GM21737 (cell line): ENCODE results near the gene THUMPD3.

ENCODE experiments used
- ATAC-seq: cut with Tn5 transposase; IDR thresholded peaks from one replicate; pipeline ENCODE4 v1.9.1; 2021; ENCODE audit warnings: mild to moderate bottlenecking, moderate library complexity; ENCODE audit not compliant: unreplicated experiment

The THUMPD3 gene

GRCh38 chr3:9352917-9353752 is 9.7 kb upstream of the THUMPD3 start:
- peak; percentile 54 for ATAC-seq

GRCh38 chr3:9361691-9362388 is 1.0 kb upstream of the THUMPD3 start:
- ATAC-seq: no peak

GRCh38 chr3:9369508-9369907 is 6.7 kb downstream of the THUMPD3 start:
- no peak for ATAC-seq

- ATAC-seq: no peak
These were observed 10.6 kb downstream of the THUMPD3 start for GRCh38 chr3:9373465-9373864.

- no peak for ATAC-seq
These were observed 15.1 kb downstream of the THUMPD3 start for GRCh38 chr3:9377981-9378380.

GRCh38 chr3:9379327-9379726 is 16.5 kb downstream of the THUMPD3 start:
- no peak for ATAC-seq

GRCh38 chr3:9380014-9380413 is 17.2 kb downstream of the THUMPD3 start:
- ATAC-seq: no peak

- ATAC-seq: no peak
These were observed 21.4 kb downstream of the THUMPD3 start for GRCh38 chr3:9384141-9384828.

GRCh38 chr3:9385187-9386077 is 22.6 kb downstream of the THUMPD3 start:
- ATAC-seq: no peak

- ATAC-seq: no peak
These were observed 23.2 kb downstream of the THUMPD3 start for GRCh38 chr3:9386078-9386459.

- ATAC-seq: no peak
These were observed 23.9 kb downstream of the THUMPD3 start for GRCh38 chr3:9386501-9387321.

- ATAC-seq: no peak
These were observed 24.4 kb downstream of the THUMPD3 start for GRCh38 chr3:9387322-9387655.

- ATAC-seq: no peak
These were observed 25.3 kb downstream of the THUMPD3 start for GRCh38 chr3:9388142-9388541.

- ATAC-seq: no peak
These were observed 25.9 kb downstream of the THUMPD3 start for GRCh38 chr3:9388562-9389272.

- no peak for ATAC-seq
These were observed 27.5 kb downstream of the THUMPD3 start for GRCh38 chr3:9390265-9390888.

GRCh38 chr3:9392041-9392440 is 29.2 kb downstream of the THUMPD3 start:
- ATAC-seq: no peak

GRCh38 chr3:9395570-9396300 is 32.9 kb downstream of the THUMPD3 start:
- no peak for ATAC-seq

- peak; percentile 27 for ATAC-seq
These were observed 33.4 kb downstream of the THUMPD3 start for GRCh38 chr3:9396301-9396631.
